Stimulated activated CD4-positive, alpha-beta T cell treated with anti-CD3 and anti-CD28 coated beads, TNF-alpha, amount 100 ng/mL, for 1 hour (primary cell): ENCODE results near the gene HOXC10.

Experiments
- DNase-seq, 3 donors: peaks; one replicate each; pipeline ENCODE4 v3.0.0-alpha.2; 2020; ENCODE audit warnings: low read depth in 3 of 3, low spot score in 1 of 3

HOXC10 gene

DNA sequence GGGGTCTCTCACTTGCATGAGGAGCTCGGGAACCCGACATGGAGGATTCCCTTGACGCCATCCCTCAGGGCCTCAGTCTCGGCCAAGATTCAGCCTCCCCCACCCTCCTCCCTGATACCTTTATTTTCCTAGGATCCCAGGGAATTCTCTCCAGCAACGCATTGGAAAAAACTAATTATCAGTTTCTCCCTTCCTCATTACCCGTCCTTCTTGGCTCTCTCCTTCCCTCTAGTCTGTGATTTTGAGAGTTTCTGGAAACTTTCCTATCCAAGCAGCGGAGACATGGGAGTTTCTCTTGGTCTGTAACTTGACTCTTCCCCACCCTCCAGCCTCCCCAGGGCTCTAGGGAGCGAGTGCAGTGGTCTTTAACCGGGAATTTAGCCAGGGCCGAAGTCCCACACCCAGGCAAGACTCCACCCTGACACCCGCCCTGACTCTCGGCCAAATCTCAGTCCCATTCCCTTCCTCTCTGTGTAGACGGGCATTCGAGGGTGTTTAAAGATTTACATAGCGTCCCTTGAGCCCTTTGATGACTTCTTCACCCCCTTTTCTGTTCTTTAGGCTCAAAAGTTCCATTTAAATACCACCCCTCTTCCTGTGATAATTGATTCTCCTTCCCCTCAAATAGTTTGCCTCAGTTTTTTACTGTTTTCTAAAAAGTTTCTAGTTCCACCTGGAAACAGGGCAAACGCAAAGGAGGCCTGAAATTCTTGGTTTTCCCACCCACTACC, 54.6 kb downstream of the HOXC10 start:
- no peak for DNase-seq
